Left forelimb (tissue), 1 donor: Measurements from ENCODE around the gene RPP25L.
A peak's percentile ranks its signal among the peaks of the same experiment; 100 is the strongest.

Experiments
- DNase-seq: peaks from one replicate; pipeline ENCODE4 v3.0.0-alpha.2; 2018; ENCODE audit warnings: low spot score

RPP25L gene

DNA sequence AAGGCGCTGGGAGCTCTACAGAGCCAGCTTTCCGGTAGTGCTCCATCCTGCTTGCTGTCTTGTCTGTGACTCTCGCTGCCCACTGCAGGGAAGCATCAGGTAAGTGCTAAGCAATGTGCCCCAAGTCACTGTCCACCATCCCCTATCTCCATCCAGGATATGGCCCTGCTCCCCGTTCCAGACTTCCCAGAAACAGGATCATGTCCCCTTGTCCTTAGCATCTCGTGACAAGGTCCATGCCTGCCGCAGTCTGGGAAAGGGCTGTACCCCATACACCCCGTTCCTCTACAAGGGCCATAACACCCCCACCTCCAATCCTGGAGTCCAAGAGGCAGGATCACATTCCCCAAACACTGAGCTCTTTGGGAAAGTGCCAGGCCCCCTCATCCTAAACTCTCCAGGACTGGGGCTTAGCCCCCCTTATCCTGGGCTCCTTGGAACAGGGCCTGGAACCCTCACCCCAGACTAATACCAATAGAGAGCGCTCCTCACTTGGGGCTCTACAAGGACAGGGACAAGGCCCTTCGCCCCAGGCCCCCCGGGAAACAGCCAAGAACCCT, 566 bp downstream of the RPP25L start:
- DNase-seq: no peak

DNA sequence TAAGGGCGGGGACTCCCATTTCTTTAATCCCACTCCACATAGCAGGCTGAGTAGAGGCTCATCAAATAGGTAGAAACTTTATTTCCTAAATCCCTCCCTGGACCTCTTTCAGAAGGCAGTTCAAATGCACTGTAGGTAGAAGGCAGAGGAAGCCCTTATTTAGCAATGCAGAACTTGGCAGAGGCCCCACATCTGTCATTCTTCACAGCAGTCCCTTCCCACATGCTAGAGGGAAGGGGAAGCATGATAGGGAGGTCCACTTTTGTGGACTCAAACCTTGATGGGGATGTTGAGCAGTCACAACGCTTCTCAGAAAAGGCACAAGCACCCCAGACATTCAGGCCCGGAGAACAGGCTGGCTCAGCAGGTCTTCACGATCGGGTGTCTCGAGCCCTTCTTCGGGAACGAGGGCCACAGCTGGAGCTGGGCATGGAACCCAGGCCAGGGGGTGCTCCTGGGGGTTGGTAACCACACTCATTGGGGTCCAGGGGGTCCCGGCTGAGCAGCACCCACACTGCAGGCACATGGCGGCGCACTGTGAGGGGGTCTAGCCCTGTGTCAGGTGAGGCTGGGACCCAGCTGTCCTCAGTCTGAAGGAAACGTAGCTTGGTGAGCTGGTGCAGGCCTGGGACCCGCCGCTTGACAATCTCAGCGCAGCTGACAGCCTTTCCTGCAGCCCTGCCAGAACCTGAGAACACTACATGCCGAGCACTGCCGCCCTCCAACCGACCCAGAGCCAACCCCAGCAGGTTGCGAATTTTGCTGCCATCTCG, 1.3 kb downstream of the RPP25L start:
- DNase-seq: no peak

DNA sequence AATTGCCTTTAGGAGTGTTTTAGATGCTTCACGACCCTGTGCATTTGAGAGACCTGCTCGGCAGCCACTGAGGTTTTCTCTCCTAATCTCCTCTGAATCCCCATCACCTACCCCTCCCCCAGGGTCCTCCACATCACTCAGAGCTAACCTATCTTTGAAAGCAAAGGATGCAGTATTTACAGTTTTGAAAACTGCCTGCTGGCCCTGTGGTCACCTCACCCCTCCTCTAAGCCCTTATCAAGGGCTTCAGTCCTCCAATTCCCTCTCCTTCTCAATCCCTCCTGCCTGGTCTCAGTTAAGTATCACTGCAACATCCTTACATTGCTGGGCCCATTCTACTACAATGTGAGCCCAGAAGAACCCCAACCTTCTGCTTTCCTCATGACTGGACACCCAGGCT, 4.6 kb downstream of the RPP25L start:
- no peak for DNase-seq

DNA sequence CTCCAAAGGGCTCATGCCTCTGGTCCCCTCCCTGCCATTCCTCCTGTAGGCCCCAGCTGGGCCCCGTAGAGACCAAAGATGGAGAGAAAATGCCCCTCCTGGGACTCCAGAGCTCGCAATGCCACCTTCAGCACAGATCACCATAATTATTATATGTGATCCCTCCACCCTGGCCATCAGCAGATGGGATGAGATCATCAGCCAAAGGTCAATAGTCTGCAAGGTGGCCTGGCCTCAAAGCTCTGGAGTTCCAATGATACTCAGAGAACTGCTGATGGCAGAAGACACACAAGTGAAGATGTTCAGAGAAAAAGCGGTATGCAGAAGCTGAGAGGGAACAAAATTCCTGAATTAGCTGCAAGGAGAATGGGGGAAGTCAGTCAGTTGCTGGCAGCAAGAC, 5.0 kb downstream of the RPP25L start:
- no peak for DNase-seq

DNA sequence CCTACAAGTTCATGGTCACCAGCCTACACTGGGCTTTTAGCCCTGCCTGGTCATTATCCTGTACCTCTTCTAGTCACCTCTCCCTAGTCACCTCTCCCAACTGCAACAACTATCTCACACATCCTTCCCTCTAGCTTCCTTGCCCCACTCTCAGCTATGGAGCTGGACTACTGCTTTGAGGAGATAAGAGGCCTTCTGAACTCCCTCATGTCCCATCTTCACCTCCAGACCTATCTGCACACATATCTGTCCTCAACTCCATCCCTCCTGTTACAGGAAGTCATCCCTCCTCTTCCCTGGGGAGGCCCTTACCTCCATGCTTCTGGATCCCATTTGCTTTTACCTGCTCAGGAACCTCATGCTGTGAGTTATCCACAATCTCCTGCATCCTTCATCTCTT, 5.7 kb downstream of the RPP25L start:
- no peak for DNase-seq

DNA sequence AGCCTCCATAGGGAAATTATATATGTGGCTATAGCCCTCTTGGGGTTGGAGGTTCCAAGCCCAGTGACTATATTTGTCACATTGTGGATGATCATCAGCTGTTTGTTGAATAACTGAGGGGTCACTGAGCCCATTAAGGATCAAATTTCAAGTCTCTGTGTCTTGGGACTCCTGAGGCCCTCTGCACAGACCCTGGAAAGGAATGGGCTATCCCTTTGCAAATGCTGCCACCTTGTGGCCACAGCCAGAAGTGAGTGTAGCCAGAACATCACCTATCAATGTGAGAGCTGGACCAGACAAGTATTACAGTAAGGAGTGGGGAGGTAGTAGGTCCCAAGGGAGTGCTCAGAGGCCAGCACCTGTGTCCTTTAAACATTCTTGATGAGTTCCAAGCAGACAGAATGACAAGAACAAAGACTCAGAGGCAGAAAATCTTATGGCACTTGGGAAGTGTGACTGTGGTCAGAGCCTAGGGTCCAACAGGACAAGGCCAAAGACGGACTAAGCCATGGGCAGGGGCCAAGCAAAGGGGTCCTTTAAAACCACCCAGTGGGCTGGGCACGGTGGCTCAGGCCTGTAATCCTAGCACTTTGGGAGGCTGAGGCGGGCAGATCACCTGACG, 8.2 kb downstream of the RPP25L start:
- DNase-seq: peak; percentile 81

DNA sequence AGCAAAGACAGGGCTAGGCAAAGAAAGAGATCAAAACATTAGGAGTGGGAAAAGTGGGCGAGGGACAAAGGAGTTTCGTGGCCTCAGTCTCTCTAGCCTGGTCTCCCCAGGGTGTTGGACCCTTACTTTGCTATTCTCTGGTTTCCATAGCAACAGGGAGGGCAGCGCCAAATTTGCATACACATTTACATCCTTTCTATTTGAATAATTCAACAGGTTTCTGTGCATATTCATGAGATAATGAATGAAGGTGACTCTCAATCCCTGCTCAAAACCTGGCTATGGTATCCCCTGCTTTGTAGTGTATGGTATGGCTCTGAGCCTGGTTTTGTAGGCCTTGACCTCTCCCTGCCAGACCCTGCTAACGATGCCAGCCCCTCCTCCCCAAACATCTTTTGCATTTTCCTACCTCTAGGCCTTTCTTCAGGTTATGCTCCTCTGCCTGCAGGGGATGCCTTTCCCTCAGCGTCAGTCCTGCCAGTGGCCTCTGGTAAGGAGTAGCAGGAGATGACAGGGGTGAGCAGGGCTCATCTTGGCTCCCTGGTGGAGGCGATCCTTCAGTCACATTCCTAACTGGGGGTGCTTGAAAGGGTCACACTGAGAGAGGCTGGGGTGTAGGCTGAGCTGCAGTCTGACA, 9.8 kb downstream of the RPP25L start:
- no peak for DNase-seq

DNA sequence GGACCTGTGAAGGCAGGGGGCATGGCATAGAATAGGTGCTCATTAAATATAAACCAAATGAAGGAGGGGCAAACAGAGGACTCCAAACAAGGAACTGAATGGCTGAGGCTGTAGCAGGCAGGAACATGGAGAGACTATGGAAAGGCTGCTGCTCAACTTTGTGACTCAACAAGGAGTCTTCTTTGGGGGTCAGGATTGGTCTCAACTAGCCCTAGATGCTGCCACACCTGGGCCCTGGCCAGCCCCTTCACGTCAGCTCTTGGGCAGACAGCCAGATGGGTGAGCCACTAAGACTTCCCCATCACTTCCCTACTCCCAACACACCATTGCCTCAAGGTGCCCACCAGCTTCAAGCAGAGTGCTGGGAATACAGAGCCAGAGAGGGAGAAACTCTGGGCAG, 11.0 kb downstream of the RPP25L start:
- DNase-seq: no peak

DNA sequence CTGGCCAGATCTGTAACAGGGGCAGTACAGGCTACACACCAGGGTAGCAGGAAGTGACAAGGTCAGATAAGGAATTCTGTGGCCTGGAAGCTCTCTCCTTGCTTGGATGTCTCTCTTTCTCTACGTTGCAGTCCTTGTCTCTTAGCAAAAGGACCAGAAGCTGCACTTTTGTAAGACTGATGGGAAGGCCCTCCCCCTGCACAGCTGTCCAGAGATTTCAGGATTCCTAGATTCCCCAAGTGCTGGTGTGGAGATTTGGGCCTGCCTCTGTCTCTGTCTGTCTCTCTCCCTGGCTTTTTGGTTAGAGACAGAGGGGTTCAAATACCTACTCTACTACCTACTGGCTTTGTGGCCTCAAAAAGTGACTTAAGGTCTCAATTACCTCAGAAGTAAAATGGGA, 12.4 kb downstream of the RPP25L start:
- DNase-seq: no peak

DNA sequence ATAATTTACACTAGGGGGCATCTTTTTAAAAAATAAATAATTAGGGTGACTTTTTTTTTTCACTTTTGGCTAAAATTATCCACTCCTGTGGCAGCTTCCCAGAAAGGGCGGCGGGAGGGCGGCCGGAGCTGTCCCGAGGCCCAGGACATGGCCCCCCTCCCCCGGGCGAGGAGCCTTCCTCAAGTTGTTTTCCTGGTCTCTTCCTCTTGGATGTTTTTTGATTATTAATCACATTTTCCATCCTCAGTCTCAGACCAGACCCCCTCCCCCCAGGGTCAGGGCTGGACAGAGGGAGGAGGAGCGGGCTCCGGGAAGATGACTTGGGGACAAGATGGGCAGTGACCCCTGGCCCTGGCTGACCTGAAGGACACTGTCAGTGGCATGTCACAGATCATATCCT, 17.7 kb downstream of the RPP25L start:
- no peak for DNase-seq

DNA sequence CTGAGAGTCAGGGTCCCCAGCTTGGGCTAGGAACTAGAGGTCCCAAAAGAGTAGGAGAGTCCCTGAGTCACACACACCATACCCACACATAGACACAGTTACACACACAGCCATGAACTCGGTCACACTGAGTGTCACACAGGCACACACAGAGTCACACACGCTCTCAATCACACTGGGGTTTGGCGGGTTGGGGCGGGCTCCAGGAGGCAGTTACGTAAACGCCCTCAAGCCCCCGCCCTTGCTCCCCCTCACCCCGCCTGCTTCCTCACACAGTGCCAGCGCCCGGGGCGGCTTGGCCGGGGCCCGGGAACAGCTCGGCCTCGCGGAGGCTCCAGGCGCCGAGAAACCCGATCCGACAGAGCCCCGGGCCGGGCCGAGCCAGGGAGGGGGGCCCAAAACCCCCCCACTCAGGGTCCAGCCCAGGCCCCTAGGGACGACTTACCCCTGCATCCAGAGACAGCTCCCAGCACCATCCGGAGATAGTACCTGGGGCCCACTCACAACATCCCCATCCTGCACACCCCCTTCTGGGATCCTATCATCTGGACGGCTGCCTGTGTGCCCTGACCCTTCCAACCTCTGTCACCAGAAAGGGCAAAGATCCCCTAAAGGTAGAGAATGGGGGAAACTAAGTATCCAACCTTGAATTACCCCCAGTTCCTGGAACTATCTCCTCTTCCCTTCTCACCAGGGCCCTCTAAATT, 18.8 kb downstream of the RPP25L start:
- peak; percentile 78 for DNase-seq

DNA sequence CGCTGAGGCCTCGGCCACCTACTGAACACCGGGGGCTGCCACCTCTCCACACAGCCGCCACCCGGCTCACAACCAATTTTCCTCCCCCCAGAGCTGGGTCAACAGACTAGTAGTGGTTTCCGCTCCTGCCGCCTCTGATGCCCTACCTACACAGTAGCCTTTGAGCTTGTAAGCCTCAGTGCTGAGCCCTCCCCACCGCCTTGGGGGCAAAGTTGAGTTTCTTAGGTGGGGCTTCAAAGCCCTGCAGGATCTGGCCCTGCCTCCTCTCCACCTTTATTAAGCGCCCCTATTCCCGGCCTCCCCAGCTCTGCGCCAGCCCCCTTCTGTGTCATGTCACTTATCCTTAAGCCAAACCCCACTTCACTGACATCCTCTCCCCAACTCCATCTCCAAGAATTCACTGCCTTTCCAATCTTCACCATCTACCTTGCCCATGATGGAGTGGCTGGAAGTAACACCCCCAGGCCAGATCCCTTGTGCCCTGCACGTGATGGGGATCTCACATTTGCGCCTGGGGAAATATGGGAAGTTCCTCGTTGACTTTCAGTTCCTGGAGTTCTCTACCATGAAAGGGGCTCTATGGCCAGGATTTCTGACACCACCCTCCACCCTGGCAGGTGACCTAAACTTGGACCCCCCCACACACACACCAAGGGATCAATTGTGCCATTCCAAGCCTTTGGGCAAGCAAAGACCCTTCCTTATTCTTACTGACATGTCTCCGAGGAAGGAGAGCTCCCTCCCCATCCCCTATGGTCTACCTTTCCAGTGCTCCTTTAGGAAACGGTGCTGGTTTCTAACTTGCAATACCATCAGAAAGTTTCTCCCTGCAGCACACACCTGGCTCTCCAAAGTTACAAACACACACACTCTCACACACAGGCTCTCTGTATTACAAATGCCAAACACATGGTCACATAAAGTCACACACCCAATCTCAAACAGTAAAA, 19.7 kb downstream of the RPP25L start:
- DNase-seq: no peak

DNA sequence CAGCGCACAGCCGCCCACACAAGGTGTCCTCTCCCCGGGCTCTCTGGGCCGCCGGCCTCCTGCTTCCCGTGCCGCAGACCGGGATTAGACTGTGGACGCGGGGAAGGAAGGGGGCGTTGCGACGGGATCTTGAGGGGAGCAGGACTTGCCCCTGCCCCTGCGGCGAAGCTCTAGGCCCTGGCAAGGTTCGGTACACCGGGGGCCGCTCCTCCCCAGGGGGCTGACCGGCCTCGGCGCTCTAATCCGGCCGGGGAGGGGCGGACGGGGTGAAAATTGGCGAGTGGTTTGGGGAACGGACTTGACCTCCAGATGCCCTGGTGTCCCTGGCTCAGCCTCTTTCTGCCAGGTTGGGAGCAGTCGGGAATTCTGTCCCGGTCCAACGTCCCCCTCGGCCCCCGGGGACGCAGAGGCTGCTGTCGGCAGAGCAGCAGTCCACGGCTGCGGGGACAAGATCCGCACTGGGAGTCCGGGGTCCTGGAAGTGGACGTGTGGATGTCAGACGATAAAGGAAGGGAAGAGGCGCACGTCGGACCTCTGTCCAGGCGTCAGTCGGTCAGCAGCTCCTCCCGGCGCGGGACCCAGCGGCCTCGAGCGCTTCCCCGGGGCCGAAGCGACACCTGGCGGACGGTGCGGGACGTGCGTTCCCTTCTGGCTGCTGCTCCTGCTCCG, 20.5 kb downstream of the RPP25L start:
- peak; percentile 92 for DNase-seq

DNA sequence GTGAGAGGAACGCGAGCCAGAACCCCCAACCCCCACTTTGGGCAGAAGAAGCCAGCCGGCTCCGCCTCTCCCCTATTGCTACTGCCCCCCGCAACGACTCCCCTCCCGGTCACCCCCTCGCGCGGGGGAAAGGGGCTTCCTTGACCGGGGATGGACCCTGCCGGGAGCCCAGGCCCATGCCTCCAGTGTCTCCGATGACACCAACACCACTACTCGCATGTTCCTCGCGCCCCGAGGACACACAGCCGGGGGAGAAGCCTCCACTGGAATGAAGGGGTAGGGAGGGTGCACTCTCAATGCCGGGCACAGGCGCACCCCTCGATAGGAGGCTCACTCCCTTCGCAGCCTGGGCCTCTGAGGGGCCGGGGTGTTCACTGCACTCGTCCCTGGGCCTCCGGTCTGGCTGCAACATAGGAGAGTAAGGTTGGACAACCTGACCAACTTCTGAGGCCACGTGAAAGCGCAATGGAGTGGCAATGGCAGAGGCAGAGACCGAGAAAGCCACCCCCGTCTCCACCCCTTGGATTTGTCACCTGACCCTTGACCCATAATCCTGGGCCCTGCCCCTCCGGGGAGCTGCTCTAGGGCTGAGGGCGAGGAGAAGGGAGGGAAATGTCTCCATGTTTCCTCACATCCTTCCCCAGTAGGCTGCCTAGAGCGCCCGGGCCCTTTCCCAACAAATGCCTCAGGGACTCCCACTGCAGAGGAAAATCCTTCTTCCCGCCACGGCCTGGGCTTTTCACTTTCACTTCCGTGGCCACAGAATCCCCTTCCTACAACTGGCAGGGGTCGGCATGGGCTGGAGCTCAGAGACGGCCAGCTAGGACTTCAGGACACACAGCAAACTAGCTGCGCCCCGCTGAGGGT, 21.3 kb downstream of the RPP25L start:
- no peak for DNase-seq

DNA sequence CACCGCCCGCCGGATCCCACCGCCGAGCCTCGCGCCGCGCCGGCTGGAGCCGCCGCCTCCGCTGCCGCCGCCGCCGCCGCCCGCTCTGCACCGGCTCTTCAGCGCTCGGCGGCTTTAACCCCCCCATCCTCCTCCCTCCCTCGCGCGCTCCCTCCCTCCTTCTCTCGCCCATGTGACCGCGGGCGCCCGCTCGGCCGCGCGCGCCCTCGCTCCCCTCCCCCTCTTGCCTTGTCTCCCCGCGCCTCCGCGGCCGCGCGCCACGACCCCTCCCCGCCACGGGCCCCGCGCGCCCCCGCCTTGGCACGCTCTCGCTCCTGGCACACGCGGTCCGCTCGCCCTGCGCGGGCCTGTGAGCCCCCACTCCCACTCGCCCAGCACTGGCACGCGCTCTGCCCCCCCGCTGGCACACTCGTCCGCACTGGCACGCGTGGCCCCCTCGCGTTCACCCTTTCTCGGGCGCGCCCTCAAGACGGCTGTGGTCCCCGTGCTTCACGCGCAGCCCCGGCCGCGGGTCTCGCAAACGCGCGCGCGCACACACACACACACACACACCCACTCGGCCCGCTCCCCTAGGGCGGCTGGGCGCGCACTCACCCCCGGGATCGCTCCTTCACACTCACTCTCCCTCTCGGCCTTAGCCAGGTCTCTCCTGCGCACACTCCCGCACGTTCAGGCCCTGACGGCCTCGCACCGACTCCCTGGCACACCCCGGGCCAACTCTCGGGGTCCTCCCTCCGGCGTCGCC, 22.1 kb downstream of the RPP25L start, which contains the start of gene CNTFR:
CNTFR (minus strand) TSS at position 89 of the 745 bp plus-strand sequence. CDS start 20,743 bp downstream, outside the sequence.
- DNase-seq: peak; percentile 78

DNA sequence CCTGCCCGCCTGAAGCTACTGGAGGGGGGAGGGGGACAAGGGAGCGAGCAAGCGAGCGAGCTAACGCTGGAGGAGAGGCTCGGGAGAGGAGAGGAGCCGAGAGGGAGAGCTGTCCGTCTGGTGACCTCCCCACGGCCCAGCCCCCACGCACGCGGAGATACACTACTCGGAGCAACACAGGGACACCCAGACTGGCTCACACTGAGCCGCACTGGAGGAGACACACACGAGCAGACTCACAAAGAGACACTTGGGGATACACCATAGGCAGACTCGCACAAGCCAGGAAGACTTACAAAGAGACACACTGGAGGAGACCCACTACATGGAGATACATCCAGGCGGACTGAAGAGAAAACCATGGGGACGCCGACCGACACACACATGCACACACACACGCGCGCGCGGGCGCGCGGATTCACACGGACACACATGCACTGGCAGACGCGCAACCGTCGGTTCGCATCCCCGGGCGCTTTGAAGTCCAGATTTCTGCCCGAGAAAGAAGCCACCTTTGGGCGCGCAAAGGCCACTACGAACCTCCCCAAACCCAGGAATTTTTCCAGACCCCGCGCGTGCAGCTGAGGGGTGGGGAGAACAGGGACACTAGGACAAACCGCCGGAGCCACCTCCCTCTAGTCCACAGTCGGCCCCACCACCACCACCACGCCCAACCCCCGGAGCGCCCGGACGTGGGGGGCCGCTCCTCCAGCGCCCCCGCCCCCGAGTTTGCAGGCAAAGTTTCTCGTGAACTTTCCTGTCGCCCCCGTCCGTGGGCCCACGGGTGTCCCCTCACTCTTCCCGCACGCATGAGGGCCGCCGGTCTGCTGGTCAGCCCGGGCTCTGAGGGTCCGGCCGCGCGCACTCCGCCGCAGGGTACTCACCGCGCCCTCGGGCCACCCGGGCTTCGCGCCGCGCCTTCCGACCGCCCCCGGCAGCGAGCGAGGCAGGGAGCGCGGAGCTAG, 22.9 kb downstream of the RPP25L start:
- no peak for DNase-seq

DNA sequence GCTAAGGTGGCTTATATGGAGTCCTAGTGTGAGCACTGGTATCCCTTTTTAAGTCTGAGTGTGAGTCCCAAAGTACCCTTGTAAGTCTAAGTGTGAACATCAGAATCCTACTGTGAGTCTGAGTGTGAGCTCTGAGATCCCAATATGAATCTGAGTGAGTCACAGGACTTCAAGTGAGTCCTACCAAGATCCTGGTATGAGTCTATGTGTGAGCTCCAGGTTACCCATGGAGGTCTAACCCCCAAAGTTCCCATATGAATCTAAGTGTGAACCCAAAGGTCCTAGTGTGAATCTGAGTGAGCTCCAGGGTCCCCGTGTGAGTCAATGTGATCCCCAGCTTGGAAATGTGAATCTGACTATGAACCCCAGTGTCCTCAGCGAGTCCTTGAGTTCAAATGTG, 24.6 kb downstream of the RPP25L start:
- DNase-seq: no peak
